ENCODE measurements around the gene DHRS7C. TPM values are rescaled to one million over a fixed set of nuclear protein-coding genes. Genes with fewer than 3 reads are reported as not detected.

The DHRS7C gene
- total RNA-seq, 1 donor from 2014 or later, result not detected

DNA sequence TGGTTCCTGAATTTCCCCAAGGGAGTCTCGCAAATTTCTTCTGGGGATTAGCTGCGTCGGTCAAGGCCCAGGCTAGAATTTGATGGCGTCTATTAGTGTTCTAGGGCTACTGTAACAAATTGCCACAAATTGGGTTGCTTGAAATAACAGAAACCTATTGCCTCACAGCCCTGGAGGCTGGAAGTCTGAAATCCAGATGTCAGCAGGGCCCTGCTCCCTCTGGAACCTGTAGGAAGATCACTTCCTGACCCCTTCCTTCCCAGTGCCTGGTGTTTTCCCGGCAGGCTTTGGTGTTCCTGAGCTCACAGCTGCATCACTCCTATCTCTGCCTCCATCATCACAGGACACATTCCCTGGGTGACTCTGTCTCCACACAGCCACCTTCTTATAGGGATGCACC is 24.4 kb downstream of the DHRS7C start:
- DNase-seq (ENCODE audit: low read depth, low spot score), result no peak

DNA sequence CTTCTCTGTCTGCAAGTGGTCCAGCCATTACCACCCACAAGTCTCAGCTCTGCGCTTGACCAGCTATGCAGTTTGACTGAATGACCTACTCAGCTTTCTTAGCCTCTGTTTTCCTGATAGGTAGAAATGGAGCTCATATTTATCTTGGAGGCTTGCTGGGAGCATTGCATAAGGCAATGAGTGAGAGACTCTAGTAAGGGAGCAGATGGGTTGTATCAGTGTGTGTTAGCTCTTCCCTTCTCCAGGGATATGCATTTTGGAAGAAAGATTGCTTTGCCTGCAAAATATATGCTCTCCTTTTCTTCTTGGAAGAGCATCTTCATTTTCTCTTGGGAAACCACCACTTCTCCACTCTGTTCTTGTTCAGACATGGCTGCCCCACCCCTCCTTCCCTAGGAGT is 26.1 kb downstream of the DHRS7C start:
- no peak for DNase-seq (ENCODE audit: low read depth, low spot score)

DNA sequence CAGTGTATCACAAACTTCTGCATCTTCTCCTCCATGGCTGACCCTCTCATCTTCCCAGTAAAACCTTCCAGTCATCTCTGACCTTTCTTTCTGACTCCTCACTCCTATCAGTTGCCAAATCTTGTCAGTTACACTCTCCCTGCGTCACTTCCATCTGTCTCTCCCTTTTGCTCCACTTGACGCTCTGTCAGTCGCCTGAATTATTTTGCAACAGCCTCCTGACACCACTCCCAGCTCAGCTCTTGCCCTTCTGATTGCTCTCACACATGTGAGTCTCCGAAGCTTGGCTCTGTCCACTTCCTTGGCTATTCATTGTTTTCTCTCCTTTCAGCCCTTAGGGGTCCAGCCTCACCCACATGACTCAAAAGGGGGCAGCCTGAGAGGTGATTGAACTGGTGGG is 27.7 kb downstream of the DHRS7C start:
- no peak for DNase-seq (ENCODE audit: low read depth, low spot score)

DNA sequence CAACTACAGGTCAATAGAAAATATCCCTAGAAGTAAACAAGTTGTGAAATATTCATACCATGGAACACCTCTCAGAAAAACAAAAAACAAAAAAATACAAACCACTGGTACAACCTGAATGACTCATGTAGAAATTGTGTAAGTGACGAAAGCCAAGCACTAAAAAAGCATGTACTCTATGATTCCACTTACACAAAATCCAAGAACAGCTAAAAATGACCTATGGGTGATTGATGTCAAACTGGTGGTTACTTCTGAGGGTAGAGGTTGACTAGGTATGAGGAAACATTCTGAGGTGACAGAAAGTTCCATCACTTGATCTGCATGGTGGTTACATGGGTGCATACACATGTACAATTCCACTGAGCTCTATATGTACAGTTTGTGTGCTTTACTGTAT is 31.1 kb downstream of the DHRS7C start:
- DNase-seq (ENCODE audit: low read depth, low spot score), result no peak

DNA sequence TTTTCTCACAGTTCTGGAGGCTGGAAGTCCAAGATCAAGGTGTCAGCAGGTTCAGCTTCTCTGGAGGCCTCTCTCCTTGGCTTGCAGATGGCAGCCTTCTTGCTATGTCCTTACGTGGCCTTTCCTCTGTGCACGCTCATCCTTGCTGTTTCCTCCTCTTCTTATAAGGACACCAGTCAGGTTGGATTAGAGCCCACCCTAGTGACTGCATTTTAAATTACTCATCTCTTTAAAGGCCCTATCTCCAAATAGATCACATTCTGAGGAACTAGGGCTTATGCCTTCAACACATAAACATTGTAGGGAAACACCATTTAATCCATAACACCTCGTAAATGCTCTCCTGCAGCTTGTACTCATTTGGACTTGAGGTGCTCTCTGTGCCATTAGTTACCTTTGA is 36.3 kb downstream of the DHRS7C start:
- no peak for DNase-seq (ENCODE audit: low read depth, low spot score)

DNA sequence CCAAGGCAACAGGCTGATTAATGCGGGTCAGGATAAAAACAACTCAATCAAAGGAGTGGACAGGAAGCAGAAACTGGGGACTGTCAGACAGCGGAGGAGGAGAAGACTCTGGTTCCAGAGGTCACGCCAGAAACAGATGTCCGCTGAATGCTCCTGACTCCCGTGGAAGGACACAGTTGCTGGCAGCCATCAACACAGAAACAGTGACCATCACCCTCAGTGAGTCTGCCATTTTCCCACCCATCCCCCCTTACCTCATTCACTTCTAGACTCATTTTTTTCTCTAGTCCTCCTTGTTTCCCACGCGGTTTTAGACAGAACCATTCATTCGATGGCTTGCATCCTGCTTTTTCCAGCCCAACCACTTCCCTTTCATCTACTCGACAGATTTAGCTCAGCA is 40.9 kb downstream of the DHRS7C start:
- no peak for DNase-seq (ENCODE audit: low read depth, low spot score)

DNA sequence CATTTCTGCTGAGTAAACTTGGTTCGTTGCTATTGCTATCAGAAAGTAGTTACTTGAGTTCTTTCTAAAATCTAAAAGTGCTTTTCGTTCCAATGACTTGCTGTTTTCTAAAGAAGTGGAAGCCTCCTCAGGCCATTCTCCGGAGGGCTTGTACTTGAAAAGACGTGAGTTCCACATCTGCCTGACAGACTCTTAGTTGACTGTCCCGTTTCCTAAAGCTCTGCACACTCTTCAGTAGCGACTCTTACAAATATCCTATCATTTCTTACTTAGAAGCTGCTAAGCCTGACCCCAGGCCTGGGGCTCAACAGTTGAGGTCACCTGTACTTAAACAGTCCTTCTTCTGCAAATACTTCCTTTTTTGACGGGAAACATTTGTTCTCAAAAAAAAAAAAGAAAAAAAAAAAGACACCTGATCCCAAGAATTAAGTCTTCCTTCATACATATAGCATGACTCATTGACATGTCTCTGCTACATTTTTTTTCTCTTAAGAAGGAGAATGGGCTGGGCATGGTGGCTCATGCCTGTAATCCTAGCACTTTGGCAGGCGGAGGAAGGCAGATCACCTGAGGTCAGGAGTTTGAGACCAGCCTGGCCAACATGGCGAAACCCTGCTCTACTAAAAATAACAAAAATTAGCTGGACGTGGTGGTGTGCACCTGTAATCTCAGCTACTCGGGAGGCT is 61.5 kb downstream of the DHRS7C start:
- no peak for DNase-seq (ENCODE audit: low read depth, low spot score)

DNA sequence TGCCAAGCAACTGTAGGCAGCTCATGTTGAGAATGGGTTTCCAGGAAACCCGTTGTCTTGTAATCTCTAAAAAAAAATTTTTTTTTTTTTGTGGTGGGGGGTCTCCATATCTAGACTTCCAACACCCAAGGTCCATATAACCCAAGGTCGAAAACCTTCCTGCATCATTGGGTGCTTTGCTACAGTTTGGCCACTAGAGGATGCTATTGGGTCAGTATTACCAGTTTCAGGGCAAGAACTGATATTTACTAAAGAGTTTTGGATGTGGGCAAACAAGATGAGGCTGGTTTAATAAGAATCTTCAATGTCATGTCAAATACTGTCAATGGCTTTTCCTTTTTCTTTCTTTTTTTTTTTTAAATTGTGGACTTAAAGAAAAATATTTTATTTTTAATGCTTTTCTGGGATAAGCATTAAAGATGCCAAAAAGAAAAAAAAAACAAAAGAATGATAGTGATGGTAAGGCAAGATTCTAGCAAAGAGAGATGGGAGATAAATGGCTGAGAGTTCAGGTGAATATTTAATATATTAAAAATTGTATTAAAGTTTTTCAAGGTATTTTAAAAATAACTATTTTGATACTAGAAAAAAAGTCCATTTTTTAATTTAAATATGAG is 62.2 kb downstream of the DHRS7C start:
- no peak for DNase-seq (ENCODE audit: low read depth, low spot score)

DNA sequence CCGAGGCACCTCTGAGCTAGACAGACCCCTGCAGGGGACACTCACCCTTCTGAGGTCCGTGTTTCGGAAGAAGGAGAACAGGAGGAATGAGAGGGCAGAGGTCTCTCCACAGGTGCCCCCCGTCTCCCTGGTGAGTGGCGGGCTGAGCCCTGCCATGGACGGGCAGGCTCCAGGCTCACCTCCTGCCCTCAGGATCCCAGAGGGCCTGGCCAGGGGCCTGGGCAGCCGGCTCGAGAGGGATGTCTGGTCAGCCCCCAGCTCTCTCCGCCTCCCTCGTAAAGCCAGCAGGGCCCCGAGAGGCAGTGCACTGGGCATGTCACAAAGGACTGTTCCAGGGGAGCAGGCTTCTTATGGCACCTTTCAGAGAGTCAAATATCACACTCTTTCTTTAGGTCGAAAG is 62.8 kb downstream of the DHRS7C start:
- no peak for DNase-seq (ENCODE audit: low read depth, low spot score)

DNA sequence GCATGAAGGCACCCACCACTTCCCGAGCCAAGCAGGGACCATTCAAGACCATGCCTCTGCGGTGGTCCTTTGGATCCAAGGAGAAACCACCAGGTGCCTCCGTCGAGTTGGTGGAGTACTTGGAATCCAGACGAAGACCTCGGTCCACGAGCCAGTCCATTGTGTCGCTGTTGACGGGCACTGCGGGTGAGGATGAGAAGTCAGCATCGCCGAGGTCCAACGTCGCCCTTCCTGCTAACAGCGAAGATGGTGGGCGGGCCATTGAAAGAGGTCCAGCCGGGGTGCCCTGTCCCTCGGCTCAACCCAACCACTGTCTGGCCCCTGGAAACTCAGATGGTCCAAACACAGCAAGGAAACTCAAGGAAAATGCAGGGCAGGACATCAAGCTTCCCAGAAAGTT is 63.4 kb downstream of the DHRS7C start:
- no peak for DNase-seq (ENCODE audit: low read depth, low spot score)

DNA sequence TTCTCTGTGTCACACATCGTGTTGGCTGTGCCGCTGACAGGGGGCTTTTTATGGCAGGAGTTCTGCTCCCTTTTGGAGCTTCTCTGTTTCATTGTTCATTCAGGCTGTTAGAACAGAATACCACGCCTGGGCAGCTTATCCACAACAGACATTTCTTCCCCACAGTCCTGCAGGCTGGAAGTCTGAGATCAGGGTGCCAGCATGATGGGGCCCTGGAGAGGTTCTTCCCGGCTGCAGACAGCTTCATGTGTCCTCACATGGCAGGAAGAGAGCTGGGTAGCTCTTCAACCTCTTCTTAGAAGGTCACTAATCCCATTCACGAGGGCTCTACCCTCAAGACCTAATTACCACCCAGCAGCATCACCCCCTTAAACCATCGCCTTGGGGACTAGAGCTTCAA is 65.1 kb downstream of the DHRS7C start:
- DNase-seq (ENCODE audit: low read depth, low spot score), result no peak

DNA sequence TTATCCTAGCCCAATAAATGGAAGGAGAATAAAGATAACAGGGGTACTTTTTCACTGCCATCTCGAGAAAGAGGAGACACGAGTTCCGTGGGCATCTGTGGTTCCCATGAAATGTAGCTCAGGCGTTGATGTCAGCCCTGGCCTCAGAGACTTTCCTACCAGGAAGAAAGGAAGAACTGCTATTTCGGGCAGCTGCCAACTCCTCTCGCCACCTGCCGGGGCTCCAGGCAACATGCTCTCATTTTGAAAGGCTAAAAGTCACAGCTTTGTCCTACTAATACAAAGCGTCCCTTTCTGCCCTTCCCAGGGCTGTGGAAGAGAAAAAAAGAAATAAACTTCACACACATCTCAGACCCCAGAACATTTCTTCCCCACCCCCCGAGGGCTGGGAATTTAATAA is 65.8 kb downstream of the DHRS7C start:
- no peak for DNase-seq (ENCODE audit: low read depth, low spot score)

Other genes with a start within 250 kb of the DHRS7C start
- gene STX8, start 215.8 kb downstream of the DHRS7C start, total RNA-seq, result 72.6 and 74.2 TPM in 2 replicates
- not detected in 2 replicates for gene CFAP52, start 214.9 kb downstream of the DHRS7C start, total RNA-seq
- 0.04 and 0.07 TPM in 2 replicates for gene USP43, start 146.1 kb downstream of the DHRS7C start, total RNA-seq
- gene GSG1L2, start 30.5 kb upstream of the DHRS7C start, total RNA-seq, result not detected in 2 replicates
- gene GLP2R, start 34.3 kb upstream of the DHRS7C start, total RNA-seq, result not detected in 2 replicates
- not detected in 2 replicates for gene RCVRN, start 113.7 kb upstream of the DHRS7C start, total RNA-seq